ENCODE data around the gene LIMS2. TPM values are rescaled to one million over a fixed set of nuclear protein-coding genes. Genes with fewer than 3 reads are reported as not detected.

The LIMS2 gene
- total and polyA plus RNA-seq, 2 of the 8 experiments (the other 6 are each of a cell fraction or from before 2014, with no cell fraction given) = 3.3 to 4.8 TPM

- no peaks in the 10 kb centered on the region for H3K79me1 ChIP-seq (ENCODE audit: low read depth, low read length)
- H2BK120ac ChIP-seq (replicated peaks; ENCODE audit: low read depth, low read length) = no peak overlapping the region
- no peak overlapping the region for H2BK15ac ChIP-seq (ENCODE audit: low read length)
- no peak overlapping the region for H3K23ac ChIP-seq (ENCODE audit: insufficient read length)
- H3K4me1 ChIP-seq (replicated peaks in 1 of 4; ENCODE audit: control insufficient read depth in 3 of 4, insufficient read depth in 4 of 4, low read length in 3 of 4) = peaks cover 0 to 3% (median 0%) of the 10 kb centered on the region in 4 experiments; a peak in 3 of 7 replicates
- H3K4me2 ChIP-seq (ENCODE audit: insufficient read depth in 1 of 2, low read depth in 2 of 2, low read length in 2 of 2) = peak overlapping the region; percentile 43 to 71
- H3K4ac ChIP-seq (replicated peaks; ENCODE audit: insufficient read length, low read depth, low read length) = peak overlapping the region; percentile 63
- H4K5ac ChIP-seq (ENCODE audit: insufficient read length, low read depth, low read length) = no peak overlapping the region
- H3K36me3 ChIP-seq (ENCODE audit: control insufficient read depth in 2 of 4, insufficient read depth in 4 of 4, low read length in 3 of 4) = no peaks in the 10 kb centered on the region
- H3K9ac ChIP-seq (replicated peaks in 1 of 4; ENCODE audit: extremely low read depth in 1 of 4, low read depth in 3 of 4, low read length in 3 of 4) = peak overlapping the region in 2 of 4 experiments; percentile 20 to 67; a peak in 3 of 7 replicates
- H4K8ac ChIP-seq (ENCODE audit: extremely low read depth, insufficient read depth, low read length) = peak overlapping the region; percentile 76; the same call in 1 of the 2 replicates
- no peak overlapping the region for H2AK5ac ChIP-seq (ENCODE audit: low read depth, low read length)
- no peaks in the 10 kb centered on the region for H3K9me3 ChIP-seq (ENCODE audit: insufficient read depth in 2 of 2, low read depth in 1 of 2, low read length in 1 of 2)
- peak overlapping the region; percentile 83; the same call in 1 of the 2 replicates for H3K18ac ChIP-seq (ENCODE audit: extremely low read depth, low read length)
- no peaks in the 10 kb centered on the region for H3K79me2 ChIP-seq (ENCODE audit: control insufficient read depth in 1 of 2, insufficient read depth in 2 of 2, low read length in 2 of 2)
- ChIA-PET CTCF (ENCODE audit: partially characterized antibody) (interaction anchor here (0.6 to 2.6 kb wide), 8 partner anchors 12 to 245 kb away, joined by 3 to 11 read pairs (median 4); no protein-coding TSS in a partner anchor), POLR2A (ENCODE audit: partially characterized antibody) (interaction anchor here (1.1 to 3.8 kb wide), 2 partner anchors 11 to 147 kb away, joined by 3 to 21 read pairs; partner anchors contain the start of genes LIMS2 and WDR33)
- no peak for DNase-seq (ENCODE audit: low read depth in 1 of 2, low spot score in 2 of 2)
- no peak overlapping the region for H2BK5ac ChIP-seq (ENCODE audit: low read depth, low read length)
- peaks cover 9 to 33% (median 25%) of the 10 kb centered on the region in 4 experiments for H3K27me3 ChIP-seq (replicated peaks in 1 of 4; ENCODE audit: control insufficient read depth in 3 of 4, extremely low read depth in 1 of 4, insufficient read depth in 3 of 4, low read length in 3 of 4)
- H3K4me3 ChIP-seq (ENCODE audit: extremely low read depth in 1 of 4, insufficient read depth in 2 of 4, low read depth in 3 of 4, low read length in 4 of 4) = peak overlapping the region; percentile 25 to 63 (median 45)
- H3K56ac ChIP-seq (replicated peaks; ENCODE audit: insufficient read length, low read depth, low read length) = no peak overlapping the region
- FAIRE-seq = no peak
- no peak overlapping the region for H2BK20ac ChIP-seq (ENCODE audit: low read length)
- H2BK12ac ChIP-seq (ENCODE audit: low read depth, low read length) = no peak overlapping the region
- WGBS, 2 experiments (ENCODE audit: extremely low coverage in 1 of 2, insufficient coverage in 1 of 2, insufficient read length in 1 of 2, insufficient replicate concordance in 2 of 2, low coverage in 1 of 2, low lambda C conversion rate in 2 of 2, missing lambda C conversion rate in 1 of 2) = 22% methylated on average over 34 of the region's 69 CpGs; no CpG with 5 or more reads in 1 of the 2 experiments
- peak overlapping the region; percentile 91; the same call in 1 of the 2 replicates for H2AFZ ChIP-seq (ENCODE audit: low read length)
- H3K14ac ChIP-seq (ENCODE audit: insufficient read length) = no peak overlapping the region
- no peak overlapping the region for H3K27ac ChIP-seq (ENCODE audit: low read depth, low read length)
- H3K23me2 ChIP-seq (ENCODE audit: low read depth, low read length) = peaks cover 3% of the 10 kb centered on the region; the same call in 1 of the 2 replicates
- H4K91ac ChIP-seq (replicated peaks; ENCODE audit: insufficient read length, low read length) = no peak overlapping the region
- no peaks in the 10 kb centered on the region for H4K20me1 ChIP-seq (replicated peaks in 1 of 2; ENCODE audit: control insufficient read depth in 1 of 2, insufficient read depth in 2 of 2, low read length in 2 of 2)
- TF ChIP-seq CEBPB (IDR thresholded peaks at IDR 0.05; ENCODE audit: low read depth, low read length) (no peak), YY1 (IDR thresholded peaks at IDR 0.05; ENCODE audit: low read depth, low read length) (0 out of 2 replicates have a peak, but pooled peaks have one; percentile 36), RBBP5 (IDR thresholded peaks at IDR 0.05; ENCODE audit: borderline replicate concordance, low read depth, low read length) (no peak), BRCA1 (IDR thresholded peaks at IDR 0.05; ENCODE audit: low read depth, low read length) (no peak), ATF3 (IDR thresholded peaks at IDR 0.05; ENCODE audit: insufficient read depth, low read depth, low read length) (no peak), PHF8 (conservative IDR thresholded peaks at IDR 0.05; ENCODE audit: low read depth, low read length) (no peak), TAF1 (IDR thresholded peaks at IDR 0.05; ENCODE audit: low read depth, low read length) (no peak), BCL11A (IDR thresholded peaks at IDR 0.05; ENCODE audit: low read depth in 2 of 2, low read length in 2 of 2) (no peak), RAD21 (IDR thresholded peaks at IDR 0.05 in 1 of 2, conservative IDR thresholded peaks at IDR 0.05 in 1 of 2; ENCODE audit: low read depth in 2 of 2, low read length in 2 of 2) (no peak), EP300 (IDR thresholded peaks at IDR 0.05; ENCODE audit: borderline replicate concordance in 1 of 2, low read depth in 2 of 2, low read length in 2 of 2) (no peak)
These were observed 11.1 kb downstream of the LIMS2 start for GRCh38 chr2:127664065-127664894.
